ENCODE results near the gene UBE2C. TPM values are rescaled to one million over a fixed set of nuclear protein-coding genes. Genes with fewer than 3 reads are reported as not detected.

The UBE2C gene
- total RNA-seq, 1 experiment from 2014 or later: 173 TPM

- ATAC-seq: peak; percentile 62
- DNase-seq (ENCODE audit: low read depth, low spot score): no peak
- H3K4me1 ChIP-seq (ENCODE audit: control insufficient read depth, insufficient read depth, low read length): peaks cover 10% of the 10 kb centered on the region
- no peaks in the 10 kb centered on the region for H3K9me3 ChIP-seq (ENCODE audit: control insufficient read depth, insufficient read depth, low read depth, low read length)
- peak overlapping the region; percentile 81 to 93 for H3K4me3 ChIP-seq (ENCODE audit: low read depth in 2 of 2, low read length in 2 of 2)
- BruUV-seq (replicated peaks): no TSS peak
- H3K27ac ChIP-seq (ENCODE audit: low read length): peak overlapping the region; percentile 85
- no peak for TF ChIP-seq POLR2AphosphoS5 (IDR thresholded peaks at IDR 0.05; ENCODE audit: low read depth, low read length)
- TF ChIP-seq TCF7L2 (IDR thresholded peaks at IDR 0.05; ENCODE audit: low read depth, low read length): no peak
- TF ChIP-seq CTCF (IDR thresholded peaks at IDR 0.05): no peak
- TF ChIP-seq REST (IDR thresholded peaks at IDR 0.05; ENCODE audit: insufficient read depth in 1 of 2, low read depth in 2 of 2, low read length in 1 of 2): no peak
- no peak for TF ChIP-seq SIN3A (IDR thresholded peaks at IDR 0.05; ENCODE audit: borderline replicate concordance, insufficient read depth, low read depth, low read length)
- no peaks in the 10 kb centered on the region for H3K27me3 ChIP-seq (ENCODE audit: control insufficient read depth, insufficient read depth, low read length)
- in situ Hi-C loops (cut with HindIII; ENCODE audit: low pct_unique_long_range_greater_than_20kb, low sequenced_read_pairs) (no loop called here), intact Hi-C loops (cut with micrococcal nuclease; ENCODE audit: unreplicated experiment) (no loop called here)
- ChIA-PET POLR2A (no interaction called here), CTCF (no interaction called here)
- H3K36me3 ChIP-seq (ENCODE audit: control insufficient read depth, insufficient read depth, low read length): no peaks in the 10 kb centered on the region; the same call in none of the 2 replicates
Observed at GRCh38 chr20:45857882-45858216, 45.4 kb downstream of the UBE2C start.

GRCh38 chr20:45859916-45860315 is 47.5 kb downstream of the UBE2C start:
- DNase-seq (ENCODE audit: low read depth, low spot score) (no peak), ATAC-seq (no peak)
- in situ Hi-C loops (cut with HindIII; ENCODE audit: low pct_unique_long_range_greater_than_20kb, low sequenced_read_pairs): no loop called here
- Histone ChIP-seq H3K4me3 (ENCODE audit: low read depth in 2 of 2, low read length in 2 of 2) (no peak overlapping the region), H3K4me1 (ENCODE audit: control insufficient read depth, insufficient read depth, low read length) (peaks cover 10% of the 10 kb centered on the region), H3K27me3 (ENCODE audit: control insufficient read depth, insufficient read depth, low read length) (no peaks in the 10 kb centered on the region), H3K36me3 (ENCODE audit: control insufficient read depth, insufficient read depth, low read length) (no peaks in the 10 kb centered on the region; the same call in 1 of the 2 replicates), H3K27ac (ENCODE audit: low read length) (no peak overlapping the region), H3K9me3 (ENCODE audit: control insufficient read depth, insufficient read depth, low read depth, low read length) (no peaks in the 10 kb centered on the region)
- CTCF ChIA-PET: no interaction called here
- intact Hi-C loops (cut with micrococcal nuclease; ENCODE audit: unreplicated experiment): no loop called here
- POLR2A ChIA-PET: no interaction called here
- no peak for TF ChIP-seq TCF7L2 (IDR thresholded peaks at IDR 0.05; ENCODE audit: low read depth, low read length)
- TF ChIP-seq SIN3A (IDR thresholded peaks at IDR 0.05; ENCODE audit: borderline replicate concordance, insufficient read depth, low read depth, low read length): no peak
- TF ChIP-seq POLR2AphosphoS5 (IDR thresholded peaks at IDR 0.05; ENCODE audit: low read depth, low read length): no peak
- no peak for TF ChIP-seq REST (IDR thresholded peaks at IDR 0.05; ENCODE audit: insufficient read depth in 1 of 2, low read depth in 2 of 2, low read length in 1 of 2)
- TF ChIP-seq CTCF (IDR thresholded peaks at IDR 0.05): no peak
- BruUV-seq (replicated peaks): no TSS peak
